AG04450 (cell line): ENCODE measurements around the gene DNHD1. TPM values are rescaled to one million over a fixed set of nuclear protein-coding genes. Genes with fewer than 3 reads are reported as not detected.

Experiments used
- CTCF ChIA-PET: fragments of 300-600, 350-600 bp; formaldehyde crosslinking; extraction: SDS; loops from one replicate; lab custom pipeline; 2022; ENCODE audit warnings: antibody characterized with exemption, inconsistent platforms; lab: Charles Lee
- POLR2A ChIA-PET: fragments of 350-600 bp; formaldehyde crosslinking; extraction: SDS; loops from one replicate; lab custom pipeline; 2021; ENCODE audit warnings: antibody characterized with exemption, inconsistent platforms; lab: Yijun Ruan, JAX
- DNase-seq: peaks from one replicate; pipeline ENCODE4 v3.0.0-alpha.2; 2011; ENCODE audit warnings: low read depth, low spot score
- H3K27ac ChIP-seq: one replicate; pipeline ENCODE4 v1.5.1; 2012; ENCODE audit warnings: low read depth, low read length, control low read depth
- H3K27me3 ChIP-seq: one replicate; pipeline ENCODE4 v1.6.0; 2012; ENCODE audit warnings: low read length; ENCODE audit not compliant: control insufficient read depth, insufficient read depth
- H3K4me3 ChIP-seq: 2 replicates; pipeline ENCODE4 v1.5.1; 2011; ENCODE audit warnings: mild to moderate bottlenecking, low read depth, low read length, control low read depth
- H3K9me3 ChIP-seq: 2 replicates; pipeline ENCODE4 v1.5.1; 2012; ENCODE audit warnings: low read length; ENCODE audit not compliant: control insufficient read depth, insufficient read depth
- CTCF ChIP-seq: IDR thresholded peaks from 2 replicates; pipeline ENCODE4 v1.5.1; 2011; ENCODE audit warnings: low read depth, low read length, control low read depth, inconsistent platforms
- polyA plus RNA-seq: library from polyadenylated mRNA; depleted of rRNA; stranded (reverse); fragments of >200 nt; gene quantifications from 2 replicates; pipeline ENCODE4 v1.2.3, GENCODE V29; 2011

Gene DNHD1
- polyA plus RNA-seq, 1 experiment: 2.2 TPM

- Histone ChIP-seq H3K9me3 (no peaks in the 10 kb centered on the region; the same call in 1 of the 2 replicates), H3K4me3 (peak overlapping the region; percentile 48), H3K27ac (peak overlapping the region; percentile 92), H3K27me3 (no peaks in the 10 kb centered on the region)
- TF ChIP-seq CTCF: no peak
- CTCF ChIA-PET: interaction anchor here (1.6 to 3.6 kb wide), 4 partner anchors 12 to 227 kb away, joined by 6 to 14 read pairs (median 12); partner anchors contain the start of genes MRPL17 and TPP1
- DNase-seq: peak; percentile 90
- POLR2A ChIA-PET: interaction anchor here (1.1 to 3.0 kb wide), 3 partner anchors 12 to 76 kb away, joined by 4 to 12 read pairs (median 12); partner anchors contain the start of genes MRPL17 and TPP1
Measured at GRCh38 chr11:6606471-6607189, 109.5 kb downstream of the DNHD1 start.

- Histone ChIP-seq H3K9me3 (no peaks in the 10 kb centered on the region; the same call in 1 of the 2 replicates), H3K4me3 (peak overlapping the region; percentile 23), H3K27ac (peak overlapping the region; percentile 89), H3K27me3 (no peaks in the 10 kb centered on the region)
- ChIA-PET POLR2A (interaction anchor here (1.1 to 3.0 kb wide), 3 partner anchors 12 to 76 kb away, joined by 4 to 12 read pairs (median 12); partner anchors contain the start of genes MRPL17 and TPP1), CTCF (interaction anchor here (1.6 to 3.6 kb wide), 4 partner anchors 12 to 228 kb away, joined by 6 to 14 read pairs (median 12); partner anchors contain the start of genes MRPL17 and TPP1)
- no peak for DNase-seq
- no peak for TF ChIP-seq CTCF
Measured at GRCh38 chr11:6607190-6607795, 110.2 kb downstream of the DNHD1 start.

GRCh38 chr11:6608011-6608410 is 110.9 kb downstream of the DNHD1 start:
- CTCF ChIA-PET: interaction anchor here (1.2 to 3.6 kb wide), 5 partner anchors 11 to 229 kb away, joined by 6 to 14 read pairs (median 10); partner anchors contain the start of genes MRPL17 and TPP1
- TF ChIP-seq CTCF: no peak
- DNase-seq: no peak

GRCh38 chr11:6608726-6609501 is 111.8 kb downstream of the DNHD1 start:
- H3K9me3 ChIP-seq: no peaks in the 10 kb centered on the region; the same call in 1 of the 2 replicates
- no peak for TF ChIP-seq CTCF
- POLR2A ChIA-PET: interaction anchor here (3.0 kb wide), 1 partner anchor 10 kb away, joined by 12 read pairs; the partner anchor contains the start of gene TPP1
- no peaks in the 10 kb centered on the region for H3K27me3 ChIP-seq
- no peak overlapping the region for H3K4me3 ChIP-seq
- H3K27ac ChIP-seq: peak overlapping the region; percentile 89
- CTCF ChIA-PET: interaction anchor here (1.2 to 3.6 kb wide), 3 partner anchors 10 to 78 kb away, joined by 5 to 14 read pairs (median 7); partner anchors contain the start of genes MRPL17 and TPP1
- DNase-seq: no peak

More at GRCh38 chr11:6608011-6608410, 110.9 kb downstream of the DNHD1 start:
- Histone ChIP-seq H3K27me3 (no peaks in the 10 kb centered on the region), H3K27ac (peak overlapping the region; percentile 89), H3K9me3 (no peaks in the 10 kb centered on the region; the same call in 1 of the 2 replicates), H3K4me3 (peak overlapping the region; percentile 23; the same call in 1 of the 2 replicates)
- POLR2A ChIA-PET: interaction anchor here (3.0 kb wide), 1 partner anchor 11 kb away, joined by 12 read pairs; the partner anchor contains the start of gene TPP1
